ENCODE results near the gene RASGRF2.
"Not testable (repeated sequence)": the region's sequence is repeated elsewhere in the genome, so short reads cannot be mapped to it uniquely, and the experiment has no call there.

RASGRF2 gene

GRCh38 chr5:81075041-81075440, 114.9 kb downstream of the RASGRF2 start:
- no peak for DNase-seq (ENCODE audit: low spot score)

- DNase-seq (ENCODE audit: low spot score): no peak
These were observed 116.9 kb downstream of the RASGRF2 start for GRCh38 chr5:81077105-81077504.

- DNase-seq (ENCODE audit: low spot score): no peak
These were observed 118.8 kb downstream of the RASGRF2 start for GRCh38 chr5:81078930-81079329.

- DNase-seq (ENCODE audit: low spot score): no peak
These were observed 120.8 kb downstream of the RASGRF2 start for GRCh38 chr5:81080809-81081460.

- DNase-seq (ENCODE audit: low spot score): no peak
These were observed 121.3 kb downstream of the RASGRF2 start for GRCh38 chr5:81081461-81081835.

- no peak for DNase-seq (ENCODE audit: low spot score)
These were observed 126.7 kb downstream of the RASGRF2 start for GRCh38 chr5:81086881-81087281.

- no peak for DNase-seq (ENCODE audit: low spot score)
These were observed 131.0 kb downstream of the RASGRF2 start for GRCh38 chr5:81091199-81091598.

GRCh38 chr5:81093536-81094196, 133.5 kb downstream of the RASGRF2 start:
- DNase-seq (ENCODE audit: low spot score): no peak

- no peak for DNase-seq (ENCODE audit: low spot score)
These were observed 135.7 kb downstream of the RASGRF2 start for GRCh38 chr5:81095835-81096234.

- DNase-seq (ENCODE audit: low spot score): no peak
These were observed 137.6 kb downstream of the RASGRF2 start for GRCh38 chr5:81097713-81098112.

GRCh38 chr5:81105261-81105877, 145.2 kb downstream of the RASGRF2 start:
- no peak for DNase-seq (ENCODE audit: low spot score)

- DNase-seq (ENCODE audit: low spot score): no peak
These were observed 155.1 kb downstream of the RASGRF2 start for GRCh38 chr5:81115261-81115660.

GRCh38 chr5:81117566-81117965, 157.4 kb downstream of the RASGRF2 start:
- no peak for DNase-seq (ENCODE audit: low spot score)

GRCh38 chr5:81121273-81121672, 161.1 kb downstream of the RASGRF2 start:
- no peak for DNase-seq (ENCODE audit: low spot score)

- no peak for DNase-seq (ENCODE audit: low spot score)
These were observed 161.9 kb downstream of the RASGRF2 start for GRCh38 chr5:81121836-81122630.

GRCh38 chr5:81124689-81125088, 164.5 kb downstream of the RASGRF2 start:
- not testable (repeated sequence) for DNase-seq (ENCODE audit: low spot score)

- DNase-seq (ENCODE audit: low spot score): no peak
These were observed 165.8 kb downstream of the RASGRF2 start for GRCh38 chr5:81125959-81126358.

- no peak for DNase-seq (ENCODE audit: low spot score)
These were observed 168.3 kb downstream of the RASGRF2 start for GRCh38 chr5:81128416-81128815.

- DNase-seq (ENCODE audit: low spot score): no peak
These were observed 172.2 kb downstream of the RASGRF2 start for GRCh38 chr5:81132381-81132780.

GRCh38 chr5:81134066-81134465, 173.9 kb downstream of the RASGRF2 start:
- no peak for DNase-seq (ENCODE audit: low spot score)

GRCh38 chr5:81134566-81134965, 174.4 kb downstream of the RASGRF2 start:
- DNase-seq (ENCODE audit: low spot score): no peak

GRCh38 chr5:81136557-81136956, 176.4 kb downstream of the RASGRF2 start:
- DNase-seq (ENCODE audit: low spot score): no peak

- no peak for DNase-seq (ENCODE audit: low spot score)
These were observed 177.7 kb downstream of the RASGRF2 start for GRCh38 chr5:81137833-81138232.

All from germinal center (tissue), 1 donor.